Suprapubic skin (tissue), 4 donors: ENCODE measurements around the gene SLC16A4. TPM values are rescaled to one million over a fixed set of nuclear protein-coding genes. Genes with fewer than 3 reads are reported as not detected.
A peak's percentile ranks its signal among the peaks of the same experiment; 100 is the strongest.

Source experiments
- DNase-seq, 2 donors: peaks; one replicate each; pipeline ENCODE4 v3.0.0-alpha.2; 2019; ENCODE audit warnings: low spot score in 2 of 2
- H3K27ac ChIP-seq: fragments of 200-600 bp; sonication (generic); one replicate; pipeline ENCODE4 v1.5.1; 2019
- H3K27me3 ChIP-seq: fragments of 200-600 bp; sonication (generic); one replicate; pipeline ENCODE4 v1.5.1; 2019
- H3K36me3 ChIP-seq: fragments of 200-600 bp; sonication (generic); one replicate; pipeline ENCODE4 v1.5.1; 2019
- H3K4me1 ChIP-seq: fragments of 200-600 bp; sonication (generic); one replicate; pipeline ENCODE4 v1.5.1; 2019
- H3K4me3 ChIP-seq: fragments of 200-600 bp; sonication (generic); one replicate; pipeline ENCODE4 v1.5.1; 2019; ENCODE audit warnings: mild to moderate bottlenecking
- H3K9me3 ChIP-seq: fragments of 200-600 bp; sonication (generic); one replicate; pipeline ENCODE4 v1.5.1; 2019
- EP300 ChIP-seq: sonication (generic); formaldehyde crosslinking; IDR thresholded peaks from one replicate; pipeline ENCODE4 v1.6.1; 2017; ENCODE audit warnings: antibody characterized with exemption
- POLR2A ChIP-seq, 2 donors: fragments of 450-650 bp; IDR thresholded peaks; one replicate each; pipeline ENCODE4 v1.6.1; 2017; ENCODE audit warnings: antibody characterized with exemption in 2 of 2, mild to moderate bottlenecking in 2 of 2, moderate library complexity in 2 of 2
- POLR2AphosphoS5 ChIP-seq, 3 donors: sonication (generic); formaldehyde crosslinking; IDR thresholded peaks; one replicate each; pipeline ENCODE4 v1.6.1; 2017; ENCODE audit warnings: antibody characterized with exemption in 3 of 3
- WGBS: methylation state at CpG from one replicate; pipeline ENCODE4 v1.1.5; 2018; 5-methylcytosine and 5-hydroxymethylcytosine counted together
- total RNA-seq, 4 donors: library from RNA; depleted of rRNA; stranded (reverse); fragments of >200 nt; gene quantifications; one replicate each; pipeline ENCODE4 v1.1.0, GENCODE V29; 2016
- TF ChIP-seq, protein P1 (sequence below), 2 donors: fragments of 200-600 bp in 1 of 2; fragments of 450-650 bp in 1 of 2; sonication (generic) in 1 of 2; IDR thresholded peaks; one replicate each; pipeline ENCODE4 v1.5.1; 2016 to 2019; ENCODE audit warnings: antibody characterized with exemption in 2 of 2, mild to moderate bottlenecking in 1 of 2, moderate library complexity in 1 of 2

Gene SLC16A4
- total RNA-seq, 4 donors from 2014 or later: 0.52 to 2.1 (median 1.9) TPM

DNA sequence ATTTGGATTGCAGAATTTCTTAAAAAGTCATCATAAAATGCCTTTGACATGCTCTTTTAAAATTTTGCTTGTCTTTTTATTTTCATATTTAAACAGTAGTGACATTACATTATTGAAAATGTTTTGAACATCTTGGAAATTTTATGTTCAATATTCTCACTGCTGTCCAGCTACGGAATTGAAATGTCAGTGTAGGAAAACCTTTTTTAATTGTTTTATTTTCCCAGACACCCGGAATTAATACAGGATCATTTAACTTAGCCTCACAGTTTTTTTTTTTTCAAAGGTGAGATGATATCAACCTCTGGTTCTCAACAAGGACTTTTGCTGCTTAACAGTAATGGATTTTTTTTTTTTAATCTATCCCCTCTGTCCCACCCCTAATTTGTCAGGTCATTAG is 47.6 kb downstream of the SLC16A4 start:
- Histone ChIP-seq H3K27ac (no peak overlapping the region), H3K4me1 (peaks cover 55% of the 10 kb centered on the region), H3K27me3 (no peaks in the 10 kb centered on the region), H3K36me3 (peaks cover 32% of the 10 kb centered on the region), H3K9me3 (no peaks in the 10 kb centered on the region), H3K4me3 (no peak overlapping the region)
- WGBS: 75% methylated on average over 2 of the region's 2 CpGs
- no peak for TF ChIP-seq EP300
- TF ChIP-seq, protein P1, sequence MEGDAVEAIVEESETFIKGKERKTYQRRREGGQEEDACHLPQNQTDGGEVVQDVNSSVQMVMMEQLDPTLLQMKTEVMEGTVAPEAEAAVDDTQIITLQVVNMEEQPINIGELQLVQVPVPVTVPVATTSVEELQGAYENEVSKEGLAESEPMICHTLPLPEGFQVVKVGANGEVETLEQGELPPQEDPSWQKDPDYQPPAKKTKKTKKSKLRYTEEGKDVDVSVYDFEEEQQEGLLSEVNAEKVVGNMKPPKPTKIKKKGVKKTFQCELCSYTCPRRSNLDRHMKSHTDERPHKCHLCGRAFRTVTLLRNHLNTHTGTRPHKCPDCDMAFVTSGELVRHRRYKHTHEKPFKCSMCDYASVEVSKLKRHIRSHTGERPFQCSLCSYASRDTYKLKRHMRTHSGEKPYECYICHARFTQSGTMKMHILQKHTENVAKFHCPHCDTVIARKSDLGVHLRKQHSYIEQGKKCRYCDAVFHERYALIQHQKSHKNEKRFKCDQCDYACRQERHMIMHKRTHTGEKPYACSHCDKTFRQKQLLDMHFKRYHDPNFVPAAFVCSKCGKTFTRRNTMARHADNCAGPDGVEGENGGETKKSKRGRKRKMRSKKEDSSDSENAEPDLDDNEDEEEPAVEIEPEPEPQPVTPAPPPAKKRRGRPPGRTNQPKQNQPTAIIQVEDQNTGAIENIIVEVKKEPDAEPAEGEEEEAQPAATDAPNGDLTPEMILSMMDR (IDR thresholded peaks at IDR 0.05): no peak
- TF ChIP-seq POLR2A (IDR thresholded peaks at IDR 0.05): no peak
- no peak for TF ChIP-seq POLR2AphosphoS5 (IDR thresholded peaks at IDR 0.05)
- no peak for DNase-seq

DNA sequence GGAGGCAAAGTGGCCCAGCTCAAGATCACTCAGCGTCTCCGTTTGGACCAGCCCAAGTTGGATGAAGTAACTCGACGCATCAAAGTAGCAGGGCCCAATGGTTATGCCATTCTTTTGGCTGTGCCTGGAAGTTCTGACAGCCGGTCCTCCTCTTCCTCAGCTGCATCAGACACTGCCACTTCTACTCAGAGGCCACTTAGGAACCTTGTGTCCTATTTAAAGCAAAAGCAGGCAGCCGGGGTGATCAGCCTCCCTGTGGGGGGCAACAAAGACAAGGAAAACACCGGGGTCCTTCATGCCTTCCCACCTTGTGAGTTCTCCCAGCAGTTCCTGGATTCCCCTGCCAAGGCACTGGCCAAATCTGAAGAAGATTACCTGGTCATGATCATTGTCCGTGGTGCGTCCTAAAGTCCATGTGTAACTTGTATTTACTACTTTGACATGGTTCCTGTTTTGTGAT is 48.9 kb downstream of the SLC16A4 start:
- H3K4me1 ChIP-seq: peaks cover 61% of the 10 kb centered on the region
- H3K27ac ChIP-seq: no peak overlapping the region
- TF ChIP-seq POLR2AphosphoS5 (IDR thresholded peaks at IDR 0.05): no peak
- no peak for TF ChIP-seq POLR2A (IDR thresholded peaks at IDR 0.05)
- TF ChIP-seq EP300: no peak
- TF ChIP-seq, protein P1 (IDR thresholded peaks at IDR 0.05): no peak
- no peaks in the 10 kb centered on the region for H3K27me3 ChIP-seq
- H3K36me3 ChIP-seq: peaks cover 24% of the 10 kb centered on the region
- no peak overlapping the region for H3K4me3 ChIP-seq
- no peaks in the 10 kb centered on the region for H3K9me3 ChIP-seq
- DNase-seq: no peak
- 61% methylated on average over 9 of the region's 9 CpGs for WGBS

DNA sequence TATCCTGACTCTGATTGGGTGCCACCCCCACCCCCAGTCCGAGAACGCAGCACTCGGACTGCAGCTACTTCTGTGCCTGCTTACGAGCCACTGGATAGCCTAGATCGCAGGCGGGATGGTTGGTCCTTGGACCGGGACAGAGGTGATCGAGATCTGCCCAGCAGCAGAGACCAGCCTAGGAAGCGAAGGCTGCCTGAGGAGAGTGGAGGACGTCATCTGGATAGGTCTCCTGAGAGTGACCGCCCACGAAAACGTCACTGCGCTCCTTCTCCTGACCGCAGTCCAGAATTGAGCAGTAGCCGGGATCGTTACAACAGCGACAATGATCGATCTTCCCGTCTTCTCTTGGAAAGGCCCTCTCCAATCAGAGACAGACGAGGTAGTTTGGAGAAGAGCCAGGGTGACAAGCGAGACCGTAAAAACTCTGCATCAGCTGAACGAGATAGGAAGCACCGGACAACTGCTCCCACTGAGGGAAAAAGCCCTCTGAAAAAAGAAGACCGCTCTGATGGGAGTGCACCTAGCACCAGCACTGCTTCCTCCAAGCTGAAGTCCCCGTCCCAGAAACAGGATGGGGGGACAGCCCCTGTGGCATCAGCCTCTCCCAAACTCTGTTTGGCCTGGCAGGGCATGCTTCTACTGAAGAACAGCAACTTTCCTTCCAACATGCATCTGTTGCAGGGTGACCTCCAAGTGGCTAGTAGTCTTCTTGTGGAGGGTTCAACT is 49.5 kb downstream of the SLC16A4 start:
- H3K27ac ChIP-seq: no peak overlapping the region
- H3K27me3 ChIP-seq: no peaks in the 10 kb centered on the region
- no peak for DNase-seq
- H3K4me1 ChIP-seq: peaks cover 66% of the 10 kb centered on the region
- 86% methylated on average over 23 of the region's 27 CpGs for WGBS
- peaks cover 18% of the 10 kb centered on the region for H3K36me3 ChIP-seq
- no peak overlapping the region for H3K4me3 ChIP-seq
- TF ChIP-seq POLR2AphosphoS5 (IDR thresholded peaks at IDR 0.05): no peak
- TF ChIP-seq, protein P1 (IDR thresholded peaks at IDR 0.05): no peak
- no peak for TF ChIP-seq EP300
- no peak for TF ChIP-seq POLR2A (IDR thresholded peaks at IDR 0.05)
- no peaks in the 10 kb centered on the region for H3K9me3 ChIP-seq

GRCh38 chr1:110340207-110340468 is 50.7 kb downstream of the SLC16A4 start:
- Histone ChIP-seq H3K9me3 (no peaks in the 10 kb centered on the region), H3K36me3 (peaks cover 16% of the 10 kb centered on the region), H3K4me1 (peaks cover 65% of the 10 kb centered on the region), H3K27ac (peak overlapping the region; percentile 99), H3K4me3 (peak overlapping the region; percentile 93), H3K27me3 (no peaks in the 10 kb centered on the region)
- WGBS: 7% methylated on average over 6 of the region's 9 CpGs
- peak in 1 of 2 donors; percentile 72 for DNase-seq
- TF ChIP-seq EP300 (no peak), POLR2AphosphoS5 (IDR thresholded peaks at IDR 0.05) (no peak), POLR2A (IDR thresholded peaks at IDR 0.05) (no peak)
- TF ChIP-seq, protein P1 (IDR thresholded peaks at IDR 0.05): no peak

DNA sequence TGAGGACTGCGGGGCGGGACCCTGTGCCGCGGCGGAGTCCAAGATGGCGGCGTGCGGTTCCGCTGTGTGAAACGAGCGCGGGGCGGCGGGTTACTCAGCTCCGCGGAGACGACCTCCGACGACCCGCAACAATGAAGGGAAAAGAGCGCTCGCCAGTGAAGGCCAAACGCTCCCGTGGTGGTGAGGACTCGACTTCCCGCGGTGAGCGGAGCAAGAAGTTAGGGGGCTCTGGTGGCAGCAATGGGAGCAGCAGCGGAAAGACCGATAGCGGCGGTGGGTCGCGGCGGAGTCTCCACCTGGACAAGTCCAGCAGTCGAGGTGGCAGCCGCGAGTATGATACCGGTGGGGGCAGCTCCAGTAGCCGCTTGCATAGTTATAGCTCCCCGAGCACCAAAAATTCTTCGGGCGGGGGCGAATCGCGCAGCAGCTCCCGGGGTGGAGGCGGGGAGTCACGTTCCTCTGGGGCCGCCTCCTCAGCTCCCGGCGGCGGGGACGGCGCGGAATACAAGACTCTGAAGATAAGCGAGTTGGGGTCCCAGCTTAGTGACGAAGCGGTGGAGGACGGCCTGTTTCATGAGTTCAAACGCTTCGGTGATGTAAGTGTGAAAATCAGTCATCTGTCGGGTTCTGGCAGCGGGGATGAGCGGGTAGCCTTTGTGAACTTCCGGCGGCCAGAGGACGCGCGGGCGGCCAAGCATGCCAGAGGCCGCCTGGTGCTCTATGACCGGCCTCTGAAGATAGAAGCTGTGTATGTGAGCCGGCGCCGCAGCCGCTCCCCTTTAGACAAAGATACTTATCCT is 51.2 kb downstream of the SLC16A4 start:
- H3K36me3 ChIP-seq: peaks cover 16% of the 10 kb centered on the region
- H3K9me3 ChIP-seq: no peaks in the 10 kb centered on the region
- TF ChIP-seq EP300 (no peak), POLR2AphosphoS5 (IDR thresholded peaks at IDR 0.05) (peak; percentile 57 to 92 (median 86)), POLR2A (IDR thresholded peaks at IDR 0.05) (peak; percentile 33 to 86)
- TF ChIP-seq, protein P1 (IDR thresholded peaks at IDR 0.05): peak; percentile 9 to 27
- under 1% methylated on average over 56 of the region's 77 CpGs for WGBS
- DNase-seq: peak in 1 of 2 donors; percentile 86
- peak overlapping the region; percentile 99 for H3K27ac ChIP-seq
- H3K27me3 ChIP-seq: no peaks in the 10 kb centered on the region
- H3K4me3 ChIP-seq: peak overlapping the region; percentile 93
- H3K4me1 ChIP-seq: peaks cover 61% of the 10 kb centered on the region
